SJCRH30 (cell line): ENCODE measurements around the gene VCX3A. TPM values are rescaled to one million over a fixed set of nuclear protein-coding genes. Genes with fewer than 3 reads are reported as not detected.
"Not testable (repeated sequence)": the region's sequence is repeated elsewhere in the genome, so short reads cannot be mapped to it uniquely, and the experiment has no call there.

Source experiments
- DNase-seq, 2 experiments: peaks; one replicate each; pipeline ENCODE4 v3.0.0-alpha.2; 2015 to 2020
- H3K27ac ChIP-seq: fragments of 250-450 bp; sonication (Bioruptor Pico); 2 replicates; pipeline ENCODE4 v1.5.1; 2020; ENCODE audit warnings: mild to moderate bottlenecking, moderate library complexity
- H3K27me3 ChIP-seq: fragments of 250-450 bp; sonication (Bioruptor Pico); 2 replicates; pipeline ENCODE4 v1.5.1; 2020; ENCODE audit warnings: mild to moderate bottlenecking, moderate library complexity
- H3K36me3 ChIP-seq: fragments of 250-450 bp; sonication (Bioruptor Pico); 2 replicates; pipeline ENCODE4 v1.5.1; 2020; ENCODE audit warnings: mild to moderate bottlenecking, moderate library complexity
- H3K4me1 ChIP-seq: fragments of 250-450 bp; sonication (Bioruptor Pico); 2 replicates; pipeline ENCODE4 v1.5.1; 2020; ENCODE audit warnings: mild to moderate bottlenecking, moderate library complexity
- H3K4me3 ChIP-seq: fragments of 250-450 bp; sonication (Bioruptor Pico); 2 replicates; pipeline ENCODE4 v1.5.1; 2020; ENCODE audit warnings: mild to moderate bottlenecking, moderate library complexity
- H3K9me3 ChIP-seq: fragments of 250-450 bp; sonication (Bioruptor Pico); replicated peaks from 2 replicates; pipeline ENCODE4 v1.5.1; 2020; ENCODE audit warnings: mild to moderate bottlenecking, moderate library complexity
- total RNA-seq: library from RNA; depleted of rRNA; stranded (reverse); fragments of >200 nt; shearing (Covaris generic); gene quantifications from 2 replicates; pipeline ENCODE4 v1.2.3, GENCODE V29; 2014; rRNA removed

VCX3A gene
- total RNA-seq, result not detected in 2 replicates

- not testable (repeated sequence) for DNase-seq, H3K4me1 ChIP-seq, H3K4me3 ChIP-seq, H3K27ac ChIP-seq, H3K36me3 ChIP-seq, H3K9me3 ChIP-seq, H3K27me3 ChIP-seq
These were observed at the start of gene VCX3A for GRCh38 chrX:6535018-6535417. Gene VCX3A, minus strand, starts transcription at chrX:6535118. Its CDS starts 621 bp downstream, at chrX:6534497.

GRCh38 chrX:6574762-6575161 lies 39.8 kb upstream of the VCX3A start:
- Histone ChIP-seq H3K4me3 (no peak overlapping the region), H3K9me3 (no peaks in the 10 kb centered on the region), H3K27me3 (no peaks in the 10 kb centered on the region), H3K4me1 (no peaks in the 10 kb centered on the region), H3K36me3 (no peaks in the 10 kb centered on the region), H3K27ac (no peak overlapping the region)
- peak; percentile 9 to 34 for DNase-seq

- H3K4me3 ChIP-seq, result no peak overlapping the region
- H3K4me1 ChIP-seq, result no peaks in the 10 kb centered on the region
- no peaks in the 10 kb centered on the region for H3K9me3 ChIP-seq
- no peaks in the 10 kb centered on the region for H3K27me3 ChIP-seq
- H3K27ac ChIP-seq, result no peak overlapping the region
- DNase-seq, result no peak
- no peaks in the 10 kb centered on the region for H3K36me3 ChIP-seq
These were observed 33.1 kb upstream of the VCX3A start for GRCh38 chrX:6568031-6568430.

- Histone ChIP-seq H3K27me3 (no peaks in the 10 kb centered on the region), H3K36me3 (no peaks in the 10 kb centered on the region), H3K4me1 (peaks cover 20% of the 10 kb centered on the region), H3K4me3 (no peak overlapping the region), H3K9me3 (0 out of 2 replicates have a peak, but pooled peaks cover 3% of the 10 kb centered on the region), H3K27ac (no peak overlapping the region)
- DNase-seq, result no peak
These were observed 24.1 kb upstream of the VCX3A start for GRCh38 chrX:6558979-6559378.

GRCh38 chrX:6557690-6558089 lies 22.8 kb upstream of the VCX3A start:
- 0 out of 2 replicates have a peak, but pooled peaks cover 3% of the 10 kb centered on the region for H3K9me3 ChIP-seq
- no peaks in the 10 kb centered on the region for H3K36me3 ChIP-seq
- H3K4me3 ChIP-seq, result no peak overlapping the region
- H3K4me1 ChIP-seq, result peaks cover 20% of the 10 kb centered on the region
- peak overlapping the region; percentile 88 for H3K27ac ChIP-seq
- H3K27me3 ChIP-seq, result no peaks in the 10 kb centered on the region
- peak; percentile 25 to 76 for DNase-seq

- no peak overlapping the region for H3K4me3 ChIP-seq
- H3K27ac ChIP-seq, result no peak overlapping the region
- H3K36me3 ChIP-seq, result no peaks in the 10 kb centered on the region
- DNase-seq, result no peak
- H3K27me3 ChIP-seq, result no peaks in the 10 kb centered on the region
- H3K9me3 ChIP-seq, result no peaks in the 10 kb centered on the region
- no peaks in the 10 kb centered on the region for H3K4me1 ChIP-seq
These were observed 16.1 kb upstream of the VCX3A start for GRCh38 chrX:6550999-6551398.

- H3K36me3 ChIP-seq, result no peaks in the 10 kb centered on the region
- no peaks in the 10 kb centered on the region for H3K4me1 ChIP-seq
- DNase-seq, result no peak
- H3K4me3 ChIP-seq, result no peak overlapping the region
- no peak overlapping the region for H3K27ac ChIP-seq
- H3K27me3 ChIP-seq, result no peaks in the 10 kb centered on the region
- H3K9me3 ChIP-seq, result no peaks in the 10 kb centered on the region
These were observed 10.8 kb upstream of the VCX3A start for GRCh38 chrX:6545712-6546111.

- DNase-seq, result no peak
- Histone ChIP-seq H3K4me1 (no peaks in the 10 kb centered on the region), H3K9me3 (no peaks in the 10 kb centered on the region), H3K4me3 (no peak overlapping the region), H3K27ac (no peak overlapping the region), H3K27me3 (no peaks in the 10 kb centered on the region), H3K36me3 (no peaks in the 10 kb centered on the region)
These were observed 8.3 kb downstream of the VCX3A start for GRCh38 chrX:6526564-6527136.

GRCh38 chrX:6517376-6517775 lies 17.5 kb downstream of the VCX3A start:
- DNase-seq, result no peak
- H3K9me3 ChIP-seq, result no peaks in the 10 kb centered on the region
- no peaks in the 10 kb centered on the region for H3K36me3 ChIP-seq
- no peaks in the 10 kb centered on the region for H3K4me1 ChIP-seq
- no peak overlapping the region for H3K4me3 ChIP-seq
- H3K27me3 ChIP-seq, result no peaks in the 10 kb centered on the region
- no peak overlapping the region for H3K27ac ChIP-seq

- Histone ChIP-seq H3K9me3 (no peaks in the 10 kb centered on the region), H3K27ac (no peak overlapping the region)
These were observed 28.5 kb downstream of the VCX3A start for GRCh38 chrX:6506444-6506843.

GRCh38 chrX:6505960-6506359 lies 29.0 kb downstream of the VCX3A start:
- Histone ChIP-seq H3K4me3 (no peak overlapping the region), H3K36me3 (no peaks in the 10 kb centered on the region), H3K4me1 (peaks cover 5% of the 10 kb centered on the region), H3K27ac (peak overlapping the region; percentile 37), H3K27me3 (no peaks in the 10 kb centered on the region), H3K9me3 (no peaks in the 10 kb centered on the region)
- DNase-seq, result peak; percentile 33 to 71

More at GRCh38 chrX:6506444-6506843, 28.5 kb downstream of the VCX3A start:
- no peak for DNase-seq
- H3K4me1 ChIP-seq, result peaks cover 5% of the 10 kb centered on the region
- no peaks in the 10 kb centered on the region for H3K36me3 ChIP-seq
- H3K27me3 ChIP-seq, result no peaks in the 10 kb centered on the region
- no peak overlapping the region for H3K4me3 ChIP-seq

- no peaks in the 10 kb centered on the region for H3K9me3 ChIP-seq
- H3K27ac ChIP-seq, result no peak overlapping the region
- peaks cover 3% of the 10 kb centered on the region for H3K4me1 ChIP-seq
- no peak for DNase-seq
- no peaks in the 10 kb centered on the region for H3K27me3 ChIP-seq
- H3K4me3 ChIP-seq, result no peak overlapping the region
- H3K36me3 ChIP-seq, result no peaks in the 10 kb centered on the region
These were observed 34.2 kb downstream of the VCX3A start for GRCh38 chrX:6500719-6501118.

GRCh38 chrX:6498324-6498723 lies 36.6 kb downstream of the VCX3A start:
- H3K4me1 ChIP-seq, result no peaks in the 10 kb centered on the region
- no peaks in the 10 kb centered on the region for H3K9me3 ChIP-seq
- H3K27me3 ChIP-seq, result no peaks in the 10 kb centered on the region
- H3K27ac ChIP-seq, result no peak overlapping the region
- DNase-seq, result no peak
- no peaks in the 10 kb centered on the region for H3K36me3 ChIP-seq
- no peak overlapping the region for H3K4me3 ChIP-seq
